ENCODE results near the gene NFYC. TPM values are rescaled to one million over a fixed set of nuclear protein-coding genes. Genes with fewer than 3 reads are reported as not detected.

The NFYC gene
- total RNA-seq, 1 experiment from 2014 or later, result 46.5 TPM

GRCh38 chr1:40653851-40654537 lies 37.5 kb upstream of the NFYC start (continued):
- TF ChIP-seq HMGA2 (CRISPR knock-in tag; IDR thresholded peaks at IDR 0.05) (no peak), FOXP4 (CRISPR knock-in tag; IDR thresholded peaks at IDR 0.05) (peak; percentile 59; the same call in 1 of the 2 replicates), CTCF (IDR thresholded peaks at IDR 0.05) (no peak), ZNF317 (CRISPR knock-in tag; IDR thresholded peaks at IDR 0.05; ENCODE audit: borderline replicate concordance, low read depth) (no peak), ATF1 (CRISPR knock-in tag; IDR thresholded peaks at IDR 0.05) (no peak), MAX (CRISPR knock-in tag; IDR thresholded peaks at IDR 0.05) (peak; percentile 16; the same call in 1 of the 2 replicates), ZNF423 (CRISPR knock-in tag; IDR thresholded peaks at IDR 0.05) (no peak), TCF7 (CRISPR knock-in tag; IDR thresholded peaks at IDR 0.05; ENCODE audit: low read depth) (no peak), OVOL2 (CRISPR knock-in tag; IDR thresholded peaks at IDR 0.05; ENCODE audit: borderline replicate concordance) (no peak), JAZF1 (CRISPR knock-in tag; IDR thresholded peaks at IDR 0.05) (no peak), ZNF138 (CRISPR knock-in tag; conservative IDR thresholded peaks at IDR 0.05) (no peak), ZBTB43 (CRISPR knock-in tag; IDR thresholded peaks at IDR 0.05) (no peak), USF1 (CRISPR knock-in tag; IDR thresholded peaks at IDR 0.05) (0 out of 2 replicates have a peak, but pooled peaks have one; percentile 20), E2F1 (CRISPR knock-in tag; IDR thresholded peaks at IDR 0.05) (0 out of 2 replicates have a peak, but pooled peaks have one; percentile 44), NR2C2 (CRISPR knock-in tag; IDR thresholded peaks at IDR 0.05) (no peak), FOXK1 (CRISPR knock-in tag; IDR thresholded peaks at IDR 0.05) (peak; percentile 58), E2F4 (CRISPR knock-in tag; IDR thresholded peaks at IDR 0.05; ENCODE audit: borderline replicate concordance, low read depth) (no peak), ZNF232 (CRISPR knock-in tag; IDR thresholded peaks at IDR 0.05) (no peak), NFE2L1 (CRISPR knock-in tag; IDR thresholded peaks at IDR 0.05) (peak; percentile 75; the same call in 1 of the 2 replicates)
